Measurements from ENCODE around the gene SPSB1.

Gene SPSB1

DNA sequence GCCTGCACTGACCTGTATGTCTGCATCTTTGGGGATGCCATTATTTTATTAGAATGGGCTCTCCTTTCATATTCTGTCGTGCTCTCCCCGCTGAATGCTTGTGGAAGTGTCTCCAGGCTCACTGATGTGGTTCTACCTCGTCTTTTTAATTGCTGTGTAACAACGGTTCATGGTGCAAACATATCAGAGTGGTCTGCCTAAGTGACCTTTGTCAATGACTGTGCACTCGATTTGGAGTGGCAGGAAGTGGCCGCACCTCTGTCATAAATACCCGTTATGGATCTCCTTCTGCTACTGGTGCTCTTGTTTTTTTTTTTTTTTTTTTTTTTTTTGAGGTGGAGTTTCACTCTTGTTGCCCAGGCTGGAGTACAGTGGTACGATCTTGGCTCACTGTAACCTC, 38.3 kb downstream of the SPSB1 start:
- DNase-seq (ENCODE audit: low read depth, low spot score): no peak
- no peak overlapping the region for H3K4me3 ChIP-seq (ENCODE audit: low read length)

DNA sequence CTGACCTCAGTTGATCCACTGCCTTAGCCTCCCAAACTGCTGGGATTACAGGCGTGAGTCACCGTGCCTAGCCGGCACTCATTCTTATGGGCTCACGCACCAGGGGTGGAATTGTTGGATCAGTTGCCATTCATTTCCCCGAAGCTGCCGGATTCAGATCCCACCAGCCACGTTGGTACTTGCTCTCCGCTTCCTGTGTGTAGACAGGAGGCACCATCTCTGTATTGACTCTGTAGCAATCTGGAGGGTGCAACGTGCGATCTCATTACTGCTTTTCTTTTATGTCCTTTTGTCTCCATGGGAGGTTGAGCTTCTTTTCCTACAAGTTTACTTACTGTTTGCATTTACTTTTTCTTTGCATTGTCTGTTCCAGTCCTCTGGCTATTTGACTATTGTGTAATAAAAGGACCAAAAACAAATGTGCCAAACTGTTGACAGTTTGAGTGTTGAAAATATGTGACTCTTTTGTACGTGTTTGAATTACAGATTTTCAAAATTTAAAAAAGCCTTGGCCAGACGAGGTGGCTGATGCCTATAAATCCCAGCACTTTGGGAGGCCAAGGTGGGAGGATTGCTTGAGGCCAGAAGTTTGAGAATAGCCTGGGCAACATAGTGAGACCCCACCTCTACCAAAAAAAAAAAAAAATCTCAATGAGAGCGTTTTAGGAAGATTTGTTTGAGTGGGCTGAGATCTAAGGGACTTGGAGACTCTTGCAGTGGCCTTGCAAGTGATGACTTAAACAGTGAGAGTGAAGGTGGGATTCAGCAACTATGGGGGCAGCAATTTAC, 39.1 kb downstream of the SPSB1 start:
- no peak for DNase-seq (ENCODE audit: low read depth, low spot score)
- no peak overlapping the region for H3K4me3 ChIP-seq (ENCODE audit: low read length)

DNA sequence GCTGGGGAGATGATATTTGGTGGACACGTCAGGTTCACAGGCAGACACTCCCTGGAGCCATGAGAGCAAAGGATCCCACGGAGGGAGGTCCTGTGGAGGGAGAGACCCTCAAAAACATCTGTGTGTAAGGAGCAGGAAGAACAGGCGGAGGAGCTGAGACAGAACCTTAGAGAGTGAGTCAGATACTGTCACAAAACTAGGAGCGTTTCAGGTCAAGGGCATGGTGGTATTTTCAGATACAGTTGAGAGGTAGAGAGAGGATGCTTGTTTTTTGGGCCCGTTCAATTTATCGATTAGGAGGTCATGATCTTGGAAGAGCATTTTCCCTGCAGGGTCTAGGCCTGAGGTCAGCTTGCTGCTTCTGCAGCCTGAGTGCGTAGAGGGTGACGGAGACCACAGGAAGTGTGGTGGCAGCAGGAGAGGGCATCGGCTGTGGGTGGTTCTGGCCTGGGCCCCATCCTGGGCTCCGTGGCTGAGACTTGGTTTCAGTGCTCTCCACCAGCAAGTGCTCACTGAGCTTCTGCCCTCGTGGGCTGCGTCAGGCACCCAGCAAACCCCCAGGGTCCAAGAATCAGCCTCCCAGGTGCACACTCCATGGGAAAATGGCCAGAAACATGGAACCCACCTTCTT, 39.9 kb downstream of the SPSB1 start:
- no peak overlapping the region for H3K4me3 ChIP-seq (ENCODE audit: low read length)
- DNase-seq (ENCODE audit: low read depth, low spot score): no peak

DNA sequence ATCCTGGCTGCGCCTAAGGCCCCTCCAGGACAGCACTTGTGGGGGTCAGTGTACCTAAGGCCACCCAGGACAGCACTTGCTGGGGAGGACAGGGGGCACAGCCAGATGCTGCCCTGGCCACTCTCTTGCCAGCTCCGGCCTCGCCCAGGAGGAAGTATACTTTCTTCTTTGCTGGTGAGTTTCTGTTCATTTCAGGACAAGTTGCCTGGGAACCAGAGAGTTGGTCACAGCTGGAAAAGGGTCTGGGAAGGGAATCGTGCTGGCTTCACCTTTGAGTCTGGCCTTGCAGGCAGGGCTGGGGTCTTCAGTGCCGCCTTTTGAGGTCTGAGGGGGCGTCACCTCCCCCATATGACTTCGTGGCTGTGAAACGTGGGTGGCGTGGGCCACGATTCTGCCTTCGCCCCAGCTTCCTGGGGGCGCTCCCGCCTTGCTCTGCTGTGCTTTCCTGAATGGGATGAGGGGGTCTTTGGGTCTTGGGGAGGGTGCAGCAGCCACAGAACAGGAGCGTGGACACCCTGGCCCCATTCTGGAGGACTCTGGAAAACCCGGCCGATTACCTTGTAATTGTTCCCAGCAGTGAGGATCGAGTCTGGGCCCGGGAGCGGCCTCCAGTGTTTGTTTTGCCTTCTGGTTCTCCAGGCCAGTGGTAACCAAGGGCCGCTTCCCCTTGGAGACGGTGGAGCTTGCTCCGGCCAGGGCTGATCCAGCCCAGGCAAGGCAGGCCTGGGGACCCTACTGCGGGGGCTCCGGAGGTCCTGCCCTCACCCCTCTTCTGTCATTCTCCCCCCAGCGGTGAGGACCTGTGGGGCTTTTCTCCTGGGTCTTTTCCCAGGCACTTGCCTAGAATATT, 45.9 kb downstream of the SPSB1 start:
- no peak for DNase-seq (ENCODE audit: low read depth, low spot score)

DNA sequence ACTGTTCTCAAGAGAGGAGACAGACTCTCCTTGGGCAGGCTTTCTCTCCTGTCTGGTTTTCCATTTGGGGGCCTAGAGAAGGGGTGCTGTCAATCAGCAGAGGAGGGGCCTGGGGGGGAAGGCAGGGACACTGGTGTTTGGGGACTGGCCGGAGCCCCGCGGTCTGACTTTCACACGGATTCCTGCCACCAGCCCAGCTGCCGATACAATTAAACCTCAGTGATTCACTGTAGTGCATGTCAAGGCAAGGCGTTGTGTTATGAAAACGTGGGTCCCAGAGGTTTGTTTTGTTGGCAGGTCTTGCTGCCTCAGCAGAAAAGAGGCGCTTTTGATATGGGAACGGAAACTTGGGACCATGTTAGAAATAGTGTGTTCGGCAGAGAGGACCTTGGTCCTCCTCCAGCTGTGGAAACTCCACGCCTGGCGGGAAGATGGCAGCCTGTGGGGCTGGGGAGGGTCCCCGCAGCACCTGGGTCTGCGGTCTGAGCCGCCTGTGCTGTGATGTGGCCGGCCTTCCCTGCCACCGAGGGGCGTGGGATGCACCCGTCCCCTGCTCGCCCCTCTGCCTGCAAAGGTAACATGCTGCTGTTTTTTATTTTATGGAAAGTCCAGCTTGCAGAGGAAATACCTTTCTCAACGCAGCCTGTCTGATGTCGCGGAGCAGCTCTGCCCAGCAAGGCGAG, 47.6 kb downstream of the SPSB1 start:
- no peak for DNase-seq (ENCODE audit: low read depth, low spot score)
- H3K4me3 ChIP-seq (ENCODE audit: low read length): no peak overlapping the region

More for the DNA sequence above, 45.9 kb downstream of the SPSB1 start:
- no peak overlapping the region for H3K4me3 ChIP-seq (ENCODE audit: low read length)

DNA sequence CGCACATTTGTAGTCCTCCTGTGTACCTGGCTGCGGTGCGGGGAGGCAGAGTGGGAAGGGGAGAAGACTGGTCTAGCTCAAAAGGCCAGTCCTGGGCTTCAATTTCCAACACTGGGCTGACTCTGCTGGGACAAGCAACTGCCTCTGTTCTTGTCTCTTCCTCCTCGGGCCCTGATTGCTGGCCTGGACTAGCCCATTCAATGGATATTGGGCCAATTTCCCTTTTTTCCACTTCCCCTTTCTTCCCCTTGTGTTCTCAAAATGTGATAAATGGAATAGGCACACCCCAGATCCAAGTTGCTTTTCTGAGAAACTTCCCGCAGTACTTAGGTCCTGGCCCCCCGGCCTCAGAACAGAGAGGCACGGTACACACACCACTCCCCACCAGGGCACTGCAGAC, 48.2 kb downstream of the SPSB1 start:
- no peak overlapping the region for H3K4me3 ChIP-seq (ENCODE audit: low read length)
- no peak for DNase-seq (ENCODE audit: low read depth, low spot score)

DNA sequence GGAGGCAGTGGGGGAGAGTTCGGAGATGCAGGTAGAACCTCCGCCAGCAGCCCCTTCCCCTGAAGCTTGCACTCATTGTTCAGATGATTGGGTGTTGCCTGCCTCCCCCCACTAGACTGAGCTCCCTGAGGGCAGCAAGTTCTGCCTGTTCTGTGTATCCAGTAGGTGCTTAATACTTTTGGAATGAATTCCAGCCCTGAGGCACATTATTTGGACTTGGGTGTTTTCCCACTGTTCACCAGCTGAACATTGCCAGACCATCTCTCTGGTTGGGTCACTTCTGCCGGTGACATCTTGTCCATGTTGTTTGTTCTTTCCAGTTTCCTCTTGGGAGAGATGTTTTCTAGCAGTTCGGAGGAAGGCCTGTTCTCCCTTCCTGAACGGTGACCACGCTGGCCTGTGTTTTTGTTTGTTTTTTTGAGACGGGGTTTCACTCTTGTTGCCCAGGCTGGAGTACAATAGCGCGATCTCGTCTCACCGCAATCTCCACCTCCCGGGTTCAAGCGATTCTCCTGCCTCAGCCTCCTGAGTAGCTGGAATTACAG, 48.7 kb downstream of the SPSB1 start:
- no peak for DNase-seq (ENCODE audit: low read depth, low spot score)
- H3K4me3 ChIP-seq (ENCODE audit: low read length): no peak overlapping the region

DNA sequence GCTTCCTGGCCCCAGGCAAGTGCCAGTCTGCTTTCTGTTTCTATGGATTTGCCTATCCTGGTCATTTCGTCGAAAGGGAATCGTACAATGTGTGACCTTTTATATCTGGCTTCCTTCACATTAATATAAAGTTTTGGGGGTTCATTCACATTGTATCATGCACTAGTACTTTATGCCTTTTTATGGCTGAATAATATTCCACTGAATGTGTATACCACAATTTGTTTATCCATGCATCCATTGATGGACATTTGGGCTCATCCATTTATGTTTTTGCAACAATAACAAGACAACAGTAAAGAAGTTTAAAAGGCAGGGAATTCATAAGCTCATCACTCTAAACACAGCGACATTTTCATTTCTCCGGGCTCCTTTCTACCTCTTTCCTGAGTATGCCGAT, 50.6 kb downstream of the SPSB1 start:
- DNase-seq (ENCODE audit: low read depth, low spot score): no peak
- no peak overlapping the region for H3K4me3 ChIP-seq (ENCODE audit: low read length)

DNA sequence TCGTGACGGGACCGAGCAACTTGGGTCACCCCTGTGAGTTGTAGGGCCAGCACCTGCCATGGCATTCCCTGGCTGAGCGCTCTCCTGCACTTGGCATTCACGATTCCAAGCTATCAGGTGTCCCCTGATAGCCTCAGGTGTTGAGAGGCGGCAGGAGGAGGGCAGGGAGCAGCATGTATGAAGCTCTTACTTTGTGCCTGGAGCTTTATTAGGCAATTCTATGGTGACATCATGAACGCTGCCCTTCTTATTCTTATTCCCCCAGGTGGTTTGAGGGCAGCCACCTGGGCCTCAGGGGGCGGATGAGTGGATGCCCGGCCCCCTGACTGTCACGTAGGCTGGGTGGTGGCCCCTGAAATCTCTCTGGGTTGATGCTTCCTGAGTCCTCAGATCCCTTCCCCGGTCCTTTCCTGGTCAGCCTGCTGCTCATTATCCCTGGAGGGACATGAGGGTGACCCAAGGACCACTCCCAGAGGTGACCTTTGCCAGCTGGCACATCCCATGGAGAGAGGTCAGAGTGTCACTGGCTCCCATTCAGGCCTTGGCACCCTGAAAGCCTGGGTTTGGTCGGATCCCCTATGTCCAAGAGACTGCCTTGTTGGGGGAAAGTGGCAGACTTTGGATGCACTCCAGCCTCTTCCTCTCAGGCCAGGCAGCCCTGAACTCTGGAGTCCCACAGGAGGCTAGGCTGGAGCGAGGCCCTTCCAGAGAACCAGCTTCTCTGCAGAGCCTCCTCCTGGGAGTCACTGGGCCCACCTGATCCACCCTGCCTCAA, 51.9 kb downstream of the SPSB1 start:
- no peak overlapping the region for H3K4me3 ChIP-seq (ENCODE audit: low read length)
- no peak for DNase-seq (ENCODE audit: low read depth, low spot score)

DNA sequence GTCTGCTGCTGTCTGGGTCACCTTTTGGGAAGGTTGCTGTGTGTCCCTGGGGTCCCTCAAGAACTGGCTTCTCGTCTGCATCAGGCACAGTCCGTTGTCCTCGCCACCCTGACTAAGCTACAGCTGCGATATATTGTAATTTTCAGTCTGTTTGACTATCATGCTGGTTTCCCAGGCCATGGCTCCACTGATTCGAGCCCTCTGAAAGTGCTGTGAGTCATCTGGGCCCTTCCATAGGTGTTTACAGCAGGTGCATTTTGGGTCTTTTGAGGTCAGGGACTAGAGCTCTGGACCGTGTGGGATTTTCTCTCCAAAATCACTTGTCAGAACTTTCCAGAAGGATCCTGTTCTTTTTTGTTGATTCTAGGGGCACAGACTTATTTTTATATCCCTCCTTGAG, 52.8 kb downstream of the SPSB1 start:
- no peak for DNase-seq (ENCODE audit: low read depth, low spot score)
- H3K4me3 ChIP-seq (ENCODE audit: low read length): no peak overlapping the region

DNA sequence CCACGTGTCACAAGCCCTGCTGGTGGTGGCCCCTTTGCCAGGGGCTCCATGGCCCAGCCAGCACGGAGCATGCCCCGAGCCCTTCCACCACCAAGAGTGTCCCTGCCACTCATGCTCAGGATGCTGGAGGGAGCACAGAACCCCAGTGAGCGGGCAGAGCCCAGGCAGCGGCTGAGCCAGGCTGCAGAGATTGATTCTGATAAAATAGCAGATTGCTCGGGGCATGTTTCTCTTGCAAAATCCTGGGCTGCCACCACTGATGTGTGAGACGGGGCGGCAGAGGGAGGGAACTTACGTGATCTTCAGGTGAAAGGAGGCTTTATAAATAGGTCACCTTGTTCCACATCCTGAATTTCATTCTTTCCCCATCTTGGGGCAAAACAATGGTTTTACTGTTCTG, 53.2 kb downstream of the SPSB1 start:
- H3K4me3 ChIP-seq (ENCODE audit: low read length): no peak overlapping the region
- no peak for DNase-seq (ENCODE audit: low read depth, low spot score)

DNA sequence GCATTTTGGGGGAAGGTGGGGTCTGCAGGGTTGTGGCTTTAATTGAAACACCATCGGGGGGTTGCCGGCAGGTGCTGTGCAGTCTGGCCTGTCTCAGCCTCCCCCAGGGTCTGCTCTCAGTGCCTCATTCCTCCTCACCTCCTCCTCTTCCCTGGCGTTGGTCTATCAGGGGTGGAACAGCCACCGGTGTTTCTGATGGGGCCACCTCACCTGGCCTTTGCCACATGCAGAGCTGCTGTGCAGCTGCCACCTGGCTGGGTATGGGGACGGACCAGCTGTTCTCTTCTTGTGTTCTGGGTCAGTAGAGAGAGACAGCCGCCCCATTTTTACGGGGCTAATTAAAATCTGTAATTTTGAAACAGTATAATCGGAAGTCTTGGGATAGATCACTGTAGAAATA, 53.9 kb downstream of the SPSB1 start:
- H3K4me3 ChIP-seq (ENCODE audit: low read length): no peak overlapping the region
- DNase-seq (ENCODE audit: low read depth, low spot score): no peak

DNA sequence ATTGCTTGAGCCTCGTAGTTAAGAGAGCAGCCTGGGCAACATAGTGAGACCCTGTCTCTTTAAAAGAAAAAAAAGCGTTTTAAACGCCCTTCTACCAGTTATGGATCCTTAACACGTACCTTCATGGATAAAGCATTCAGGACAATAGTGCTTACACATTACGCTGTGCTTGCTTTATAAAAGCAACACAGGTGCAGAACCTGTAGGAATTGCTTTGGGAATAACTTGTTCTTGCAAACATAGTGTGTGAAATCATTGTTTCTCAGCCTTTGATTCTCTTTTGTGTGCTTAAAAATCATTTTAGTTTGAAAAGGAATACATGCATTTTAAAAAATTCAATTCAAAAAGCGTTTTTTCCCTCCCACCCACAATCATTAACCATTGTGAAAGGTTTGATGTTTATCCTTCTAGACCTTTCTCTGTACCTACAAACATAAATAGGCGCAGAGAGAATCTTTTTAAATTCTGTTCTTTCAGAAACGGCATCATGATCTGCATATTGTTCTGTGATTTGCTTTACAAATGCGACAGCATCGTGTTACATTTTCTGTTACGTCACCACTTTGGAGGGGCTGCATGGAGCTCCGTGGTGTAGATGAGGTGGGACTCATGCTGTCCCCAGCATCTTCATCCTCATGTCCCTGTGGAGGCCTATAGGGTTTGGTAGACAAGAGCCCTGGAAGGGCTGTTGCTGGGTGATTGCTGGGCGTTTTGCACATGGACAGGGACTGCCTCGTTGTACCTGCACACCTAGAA, 54.6 kb downstream of the SPSB1 start:
- DNase-seq (ENCODE audit: low read depth, low spot score): no peak
- H3K4me3 ChIP-seq (ENCODE audit: low read length): no peak overlapping the region

DNA sequence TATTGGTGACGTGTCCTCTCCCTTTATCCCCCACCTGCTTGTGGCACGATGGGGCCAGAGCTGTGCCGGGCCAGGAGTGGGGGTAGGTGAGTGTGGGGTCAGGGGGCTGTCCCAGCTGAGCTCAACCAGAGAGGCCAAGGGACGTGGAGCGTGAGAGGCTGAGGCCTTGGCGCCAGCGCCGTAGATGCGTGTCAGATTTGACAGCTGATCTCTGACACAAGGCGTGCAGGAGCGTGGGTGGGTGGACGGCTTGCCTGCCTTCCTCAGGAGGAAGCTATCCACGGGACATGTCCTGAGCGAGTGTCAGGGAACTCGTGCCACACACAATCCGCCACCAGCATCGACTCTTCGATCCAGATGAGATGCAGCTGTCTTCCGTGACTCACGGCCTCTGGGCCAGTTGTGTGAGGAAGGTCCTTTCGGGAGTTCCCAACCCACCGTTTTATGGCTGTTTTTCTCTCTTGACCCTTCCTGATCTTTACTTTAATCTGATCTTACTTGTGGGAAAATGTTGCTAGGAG, 56.7 kb downstream of the SPSB1 start:
- no peak overlapping the region for H3K4me3 ChIP-seq (ENCODE audit: low read length)
- no peak for DNase-seq (ENCODE audit: low read depth, low spot score)

DNA sequence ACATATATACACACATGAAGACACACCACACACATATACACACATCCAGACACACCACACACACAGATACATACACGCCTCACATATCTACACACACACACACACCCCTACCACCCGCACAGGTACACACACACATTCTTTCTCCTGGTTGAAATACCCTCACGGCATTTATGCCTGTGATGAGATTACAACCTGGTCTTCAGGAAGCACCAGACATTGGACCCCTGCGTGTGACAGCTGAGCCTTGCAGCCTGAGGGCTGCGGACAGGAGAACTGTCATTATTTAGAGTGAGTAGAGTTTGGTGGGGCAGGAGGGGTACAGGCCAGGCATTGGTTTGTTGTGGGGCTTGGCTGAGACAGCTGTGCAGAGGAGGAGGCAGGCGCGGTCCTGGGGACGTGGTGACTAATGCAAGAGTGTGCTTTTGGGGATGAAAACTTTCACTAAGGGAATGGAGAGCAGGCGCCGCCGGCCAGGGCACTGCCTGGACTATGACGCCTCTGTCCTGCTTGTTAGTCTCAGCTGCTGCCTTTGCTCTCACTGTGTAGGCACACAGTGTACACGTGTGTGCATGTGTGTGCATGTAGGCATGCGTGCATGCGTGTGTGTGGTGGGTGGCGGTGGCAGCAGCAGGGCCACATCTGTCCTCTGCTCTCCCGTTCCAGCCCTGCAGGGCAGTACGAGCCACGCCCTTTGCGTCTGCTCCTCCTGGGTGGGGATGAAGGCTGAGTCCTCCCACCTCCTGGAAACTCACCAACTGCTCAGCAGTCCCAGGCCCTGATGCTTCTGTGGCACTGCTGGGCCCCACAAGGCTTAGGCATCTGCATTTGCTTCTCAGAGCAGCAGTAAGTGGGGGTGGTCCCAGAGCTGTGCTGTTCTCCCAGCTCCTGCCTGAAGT, 57.6 kb downstream of the SPSB1 start:
- no peak for DNase-seq (ENCODE audit: low read depth, low spot score)

DNA sequence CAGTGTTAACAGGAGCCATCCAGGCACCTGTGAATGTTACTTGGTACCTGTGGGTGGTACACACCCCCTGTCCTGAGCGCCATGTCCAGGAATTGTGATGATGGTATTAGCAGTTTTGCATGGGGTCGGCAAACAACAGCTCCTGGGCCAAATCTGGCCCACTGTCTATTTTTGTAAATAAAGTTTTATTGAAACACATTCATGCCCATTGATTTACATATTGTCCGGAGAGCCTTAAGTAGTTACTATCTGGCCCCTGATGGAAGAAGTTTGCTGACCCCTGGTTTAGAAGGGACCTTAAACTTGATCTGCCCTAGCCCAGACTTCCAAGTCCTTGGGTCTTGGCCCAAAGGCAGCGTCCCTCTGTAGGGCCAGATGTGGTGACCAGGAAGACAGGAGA, 58.3 kb downstream of the SPSB1 start:
- no peak for DNase-seq (ENCODE audit: low read depth, low spot score)
- H3K4me3 ChIP-seq (ENCODE audit: low read length): no peak overlapping the region

More for the DNA sequence above, 57.6 kb downstream of the SPSB1 start:
- H3K4me3 ChIP-seq (ENCODE audit: low read length): no peak overlapping the region

Data from Jurkat, Clone E6-1 (cell line).